GM13977 (cell line): ENCODE data around the gene PANK4.
A peak's percentile ranks its signal among the peaks of the same experiment; 100 is the strongest.

Experiments
- DNase-seq: peaks from one replicate; pipeline ENCODE4 v3.0.0; 2012; ENCODE audit warnings: low spot score
- in situ Hi-C: fragments of 300-500 bp; cut with MboI; formaldehyde crosslinking; loops from one replicate; pipeline ENCODE4 v1.12.0; 2022; ENCODE audit warnings: low sequenced_read_pairs, low pct_unique_long_range_greater_than_20kb, mixed read lengths, inconsistent platforms; ENCODE audit not compliant: unreplicated experiment
- TF ChIP-seq, protein P1 (sequence below): IDR thresholded peaks from 2 replicates; pipeline ENCODE4 v1.5.1; 2012; ENCODE audit warnings: mild to moderate bottlenecking, control low read depth; ENCODE audit not compliant: insufficient read depth; ENCODE audit errors: extremely low read depth, missing control alignments

PANK4 gene

DNA sequence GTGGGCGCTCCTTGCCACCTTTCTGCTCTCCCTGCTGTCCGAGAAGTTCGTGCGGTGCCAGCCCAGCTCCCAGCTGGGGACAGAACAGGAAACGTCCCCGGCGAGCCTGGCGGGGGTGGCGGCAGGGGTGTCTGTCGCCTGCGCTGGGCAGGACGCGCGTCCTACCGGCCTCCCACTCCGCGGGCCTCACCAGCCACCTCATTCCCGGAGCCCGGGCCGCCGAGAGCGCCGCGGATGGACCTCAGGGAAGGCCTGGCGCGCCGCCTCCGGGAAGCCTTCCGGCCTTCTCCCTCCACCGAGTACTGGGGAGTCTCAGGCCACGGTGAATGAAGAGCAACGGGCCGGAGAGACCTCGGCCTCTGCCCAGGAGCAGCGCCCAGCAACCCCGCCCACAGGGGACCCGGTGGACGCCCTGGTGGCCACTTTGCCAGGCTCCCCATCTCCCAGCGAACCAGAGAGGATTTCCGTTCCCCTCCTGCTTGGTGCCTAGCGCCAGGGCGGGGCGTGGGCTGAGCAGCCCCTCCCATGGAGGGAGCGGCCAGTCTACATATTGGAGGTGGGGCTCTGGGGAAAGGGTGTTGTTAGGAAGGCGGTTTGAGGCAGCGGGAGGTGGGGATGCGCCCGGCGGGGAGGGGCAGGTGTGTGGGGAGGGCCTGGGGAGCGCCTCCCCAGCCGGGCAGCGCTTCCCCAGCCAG is 20.3 kb upstream of the PANK4 start:
- peak; percentile 95 for DNase-seq
- in situ Hi-C loops: loop anchor here (10.0 to 25.0 kb wide), 2 partner anchors 132 to 359 kb away; partner anchors contain the start of genes FAAP20 and PEX10

DNA sequence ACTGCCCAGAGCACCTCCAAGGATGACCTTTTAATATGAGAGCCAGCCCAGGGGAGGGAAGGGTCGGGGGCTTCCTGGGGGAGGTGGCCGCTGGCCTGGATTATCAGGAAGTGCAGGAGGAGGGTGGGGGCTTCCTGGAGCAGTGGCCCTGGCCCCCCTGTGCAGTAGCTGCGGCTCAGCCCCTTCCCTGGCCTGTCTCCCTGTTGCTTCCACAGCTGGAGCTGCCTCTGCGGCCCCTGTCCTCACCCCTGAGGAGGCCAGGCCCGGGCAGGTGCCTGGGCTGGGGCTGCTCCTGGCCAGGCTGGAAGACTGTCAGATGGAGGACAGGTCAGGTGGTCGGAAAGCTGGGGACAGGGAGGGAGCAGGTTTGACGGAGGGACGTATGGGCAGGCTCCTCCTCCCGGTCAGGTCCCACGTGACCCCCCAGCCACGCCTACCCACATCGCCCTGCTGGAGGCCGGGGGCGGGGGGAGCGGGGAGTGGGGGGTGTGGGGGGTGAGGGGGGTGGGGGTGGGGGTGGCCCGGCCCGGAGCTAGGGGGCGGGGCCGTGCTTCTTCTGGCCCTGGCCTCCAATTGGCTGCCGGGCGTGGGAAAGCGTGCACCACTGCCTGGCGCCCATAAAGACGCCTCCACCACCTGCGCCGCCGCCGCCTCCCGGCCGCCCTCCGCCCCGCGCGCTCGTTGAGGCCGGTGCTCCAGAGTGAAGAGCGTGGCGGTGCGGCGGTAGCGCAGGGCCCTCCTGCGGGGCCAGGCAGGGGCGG is 19.5 kb upstream of the PANK4 start:
- in situ Hi-C loops: loop anchor here (10.0 to 25.0 kb wide), 2 partner anchors 131 to 359 kb away; partner anchors contain the start of genes FAAP20 and PEX10
- TF ChIP-seq, protein P1, sequence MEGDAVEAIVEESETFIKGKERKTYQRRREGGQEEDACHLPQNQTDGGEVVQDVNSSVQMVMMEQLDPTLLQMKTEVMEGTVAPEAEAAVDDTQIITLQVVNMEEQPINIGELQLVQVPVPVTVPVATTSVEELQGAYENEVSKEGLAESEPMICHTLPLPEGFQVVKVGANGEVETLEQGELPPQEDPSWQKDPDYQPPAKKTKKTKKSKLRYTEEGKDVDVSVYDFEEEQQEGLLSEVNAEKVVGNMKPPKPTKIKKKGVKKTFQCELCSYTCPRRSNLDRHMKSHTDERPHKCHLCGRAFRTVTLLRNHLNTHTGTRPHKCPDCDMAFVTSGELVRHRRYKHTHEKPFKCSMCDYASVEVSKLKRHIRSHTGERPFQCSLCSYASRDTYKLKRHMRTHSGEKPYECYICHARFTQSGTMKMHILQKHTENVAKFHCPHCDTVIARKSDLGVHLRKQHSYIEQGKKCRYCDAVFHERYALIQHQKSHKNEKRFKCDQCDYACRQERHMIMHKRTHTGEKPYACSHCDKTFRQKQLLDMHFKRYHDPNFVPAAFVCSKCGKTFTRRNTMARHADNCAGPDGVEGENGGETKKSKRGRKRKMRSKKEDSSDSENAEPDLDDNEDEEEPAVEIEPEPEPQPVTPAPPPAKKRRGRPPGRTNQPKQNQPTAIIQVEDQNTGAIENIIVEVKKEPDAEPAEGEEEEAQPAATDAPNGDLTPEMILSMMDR: no peak
- DNase-seq: peak; percentile 98

More for the DNA sequence above, 20.3 kb upstream of the PANK4 start:
- TF ChIP-seq, protein P1: no peak

DNA sequence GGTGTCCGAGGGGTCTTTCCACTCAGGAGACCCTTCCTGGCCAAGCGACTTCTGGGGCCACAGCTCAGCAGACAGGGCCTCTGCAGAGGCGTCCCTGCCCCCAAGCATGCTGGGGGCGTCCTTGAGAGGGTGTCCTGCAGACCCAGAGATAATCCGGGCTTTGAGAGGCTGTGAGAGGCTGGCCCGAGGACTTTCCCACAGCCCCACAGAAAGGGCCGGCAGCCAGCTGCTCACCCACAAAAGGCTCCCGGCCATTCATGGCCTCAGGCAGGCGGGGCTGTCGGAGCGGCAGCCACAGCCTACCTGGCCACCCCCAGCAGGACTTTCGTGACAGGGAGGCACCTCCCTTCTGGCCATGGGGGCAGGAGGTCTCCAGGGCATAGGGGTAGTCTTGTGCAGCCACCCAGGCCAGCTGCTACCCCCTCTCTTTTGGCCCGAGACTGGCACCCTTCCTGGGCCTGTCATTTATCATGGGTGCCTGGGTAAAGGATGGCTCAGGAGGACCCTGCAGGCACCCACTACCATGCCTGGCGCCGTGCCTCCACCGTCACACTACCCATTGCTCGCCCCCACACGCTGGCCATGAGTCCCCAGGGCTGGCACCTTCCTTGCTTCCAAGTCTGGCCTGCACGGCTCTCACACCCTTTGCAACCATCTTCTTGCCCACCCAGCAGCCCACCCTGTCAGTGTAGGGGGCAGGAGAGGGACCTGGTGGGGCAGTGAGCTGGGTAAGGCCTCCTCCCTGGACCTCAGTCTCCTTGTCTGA is 18.7 kb upstream of the PANK4 start:
- in situ Hi-C loops: loop anchor here (10.0 to 25.0 kb wide), 2 partner anchors 130 to 358 kb away; partner anchors contain the start of genes FAAP20 and PEX10
- no peak for DNase-seq
- TF ChIP-seq, protein P1: no peak

DNA sequence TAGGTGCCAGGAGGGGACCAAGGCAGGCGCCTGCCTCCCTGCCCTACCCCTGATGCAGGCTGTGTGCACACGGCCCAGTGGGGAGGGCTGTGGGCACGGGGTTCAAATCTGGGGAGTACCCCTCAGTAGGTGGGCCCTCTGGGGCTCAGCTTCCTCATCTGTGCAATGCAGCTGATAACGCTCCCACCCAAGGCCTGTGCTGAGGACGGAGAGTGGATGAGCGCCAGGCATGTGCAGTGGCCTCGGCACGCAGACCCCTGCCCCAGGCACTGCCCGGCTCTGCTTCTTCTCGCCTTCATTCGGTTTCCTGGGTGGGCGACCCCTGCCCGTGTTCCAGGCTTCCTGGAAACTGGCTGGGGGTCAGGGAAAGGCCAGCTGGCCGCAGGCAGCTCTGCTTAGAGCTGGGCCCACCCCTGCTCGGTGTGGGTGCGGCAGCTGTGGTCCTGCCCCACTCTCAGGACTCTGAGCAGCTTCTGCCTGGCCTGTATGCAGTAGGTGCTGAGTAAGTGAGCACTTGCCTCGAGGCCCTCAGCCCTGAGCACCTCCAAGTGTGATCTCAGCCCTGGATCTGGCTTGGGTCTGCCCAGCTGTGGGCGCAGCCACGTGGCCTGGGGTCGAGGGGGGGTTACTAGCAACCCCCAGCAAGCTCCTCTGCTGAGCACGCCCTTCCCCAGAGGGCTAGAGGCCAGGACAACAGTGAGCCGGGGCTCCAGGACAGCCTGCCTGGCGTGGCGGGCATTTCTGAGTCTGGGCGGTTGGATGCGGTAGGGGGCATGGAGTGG is 17.9 kb upstream of the PANK4 start:
- no peak for DNase-seq
- TF ChIP-seq, protein P1: no peak
- in situ Hi-C loops: loop anchor here (10.0 to 25.0 kb wide), 2 partner anchors 129 to 357 kb away; partner anchors contain the start of genes FAAP20 and PEX10

DNA sequence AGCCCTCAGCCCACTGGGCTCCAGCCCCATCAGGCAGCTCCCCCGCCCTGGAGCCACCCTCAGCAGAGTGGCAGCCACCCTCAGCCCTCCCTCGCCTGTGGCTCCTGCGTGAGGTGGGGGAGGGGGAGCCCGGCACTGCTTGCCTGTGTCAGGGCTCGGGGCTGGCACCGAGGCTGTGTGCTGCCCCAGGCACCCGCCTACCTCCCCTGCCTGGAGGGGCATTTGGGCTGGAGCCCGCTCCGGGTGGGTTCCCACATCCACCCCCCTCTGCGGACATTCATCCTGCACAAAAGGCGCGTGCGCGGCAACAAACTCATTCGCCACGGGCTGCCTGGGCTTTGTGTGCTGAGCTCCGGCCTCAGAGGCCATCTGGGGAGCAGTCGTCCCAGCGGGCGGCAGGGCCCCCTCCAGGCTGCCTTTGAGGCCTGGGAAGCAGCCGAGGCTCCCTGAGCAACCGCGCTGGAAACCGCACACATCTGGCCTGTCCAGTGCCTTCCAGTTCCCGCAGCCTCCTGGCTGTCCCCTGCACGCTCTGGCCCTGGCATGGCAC is 17.2 kb upstream of the PANK4 start:
- no peak for DNase-seq
- TF ChIP-seq, protein P1: no peak
- in situ Hi-C loops: loop anchor here (10.0 to 25.0 kb wide), 2 partner anchors 129 to 356 kb away; partner anchors contain the start of genes FAAP20 and PEX10
